Endothelial cell of hepatic sinusoid (primary cell): ENCODE data around the gene FAM89A.
"Not testable (repeated sequence)": the region's sequence is repeated elsewhere in the genome, so short reads cannot be mapped to it uniquely, and the experiment has no call there.

Experiments used
- in situ Hi-C: cut with HindIII; loops from 2 replicates; pipeline ENCODE4 v1.10.0; 2017; ENCODE audit warnings: low sequenced_read_pairs

Gene FAM89A

GRCh38 chr1:231037585-231038517 lies 2.2 kb downstream of the FAM89A start:
- in situ Hi-C loops: no loop called here

- in situ Hi-C loops: no loop called here
These were observed 3.6 kb downstream of the FAM89A start for GRCh38 chr1:231036416-231036815.

GRCh38 chr1:231035799-231036198 lies 4.3 kb downstream of the FAM89A start:
- in situ Hi-C loops: no loop called here

- in situ Hi-C loops: no loop called here
These were observed 7.1 kb downstream of the FAM89A start for GRCh38 chr1:231032963-231033362.

GRCh38 chr1:231029841-231030240 lies 10.2 kb downstream of the FAM89A start:
- in situ Hi-C loops: no loop called here

GRCh38 chr1:231029247-231029646 lies 10.8 kb downstream of the FAM89A start:
- in situ Hi-C loops: not testable (repeated sequence)

- in situ Hi-C loops: no loop called here
These were observed 11.4 kb downstream of the FAM89A start for GRCh38 chr1:231028682-231029081.

- in situ Hi-C loops: no loop called here
These were observed 12.1 kb downstream of the FAM89A start for GRCh38 chr1:231027971-231028370.

- in situ Hi-C loops: no loop called here
These were observed 12.7 kb downstream of the FAM89A start for GRCh38 chr1:231027136-231027925.

GRCh38 chr1:231026576-231026975 lies 13.5 kb downstream of the FAM89A start:
- in situ Hi-C loops: no loop called here

- in situ Hi-C loops: no loop called here
These were observed 16.9 kb downstream of the FAM89A start for GRCh38 chr1:231023150-231023549.

- in situ Hi-C loops: not testable (repeated sequence)
These were observed 17.5 kb downstream of the FAM89A start for GRCh38 chr1:231022543-231022942.

GRCh38 chr1:231021540-231022031 lies 18.5 kb downstream of the FAM89A start:
- in situ Hi-C loops: no loop called here

- in situ Hi-C loops: no loop called here
These were observed 19.2 kb downstream of the FAM89A start for GRCh38 chr1:231020816-231021215.

- in situ Hi-C loops: no loop called here
These were observed 19.9 kb downstream of the FAM89A start for GRCh38 chr1:231020139-231020601.

GRCh38 chr1:231019711-231020110 lies 20.3 kb downstream of the FAM89A start:
- in situ Hi-C loops: loop anchor here (10.0 kb wide), 1 partner anchor 65 kb away; no protein-coding TSS in a partner anchor

GRCh38 chr1:231016966-231017365 lies 23.1 kb downstream of the FAM89A start:
- in situ Hi-C loops: loop anchor here (10.0 kb wide), 1 partner anchor 62 kb away; no protein-coding TSS in a partner anchor

- in situ Hi-C loops: loop anchor here (10.0 kb wide), 1 partner anchor 61 kb away; no protein-coding TSS in a partner anchor
These were observed 23.8 kb downstream of the FAM89A start for GRCh38 chr1:231016234-231016633.

- in situ Hi-C loops: loop anchor here (5.0 to 10.0 kb wide), 2 partner anchors 59 to 184 kb away; no protein-coding TSS in a partner anchor
These were observed 26.6 kb downstream of the FAM89A start for GRCh38 chr1:231013391-231014015.

GRCh38 chr1:231011963-231012362 lies 28.1 kb downstream of the FAM89A start:
- in situ Hi-C loops: loop anchor here (5.0 to 10.0 kb wide), 2 partner anchors 57 to 185 kb away; no protein-coding TSS in a partner anchor
